ENCODE data around the gene PPIE.
"Not testable (repeated sequence)": the region's sequence is repeated elsewhere in the genome, so short reads cannot be mapped to it uniquely, and the experiment has no call there.

The PPIE gene

GRCh38 chr1:39782103-39782502 lies 43.4 kb downstream of the PPIE start:
- no peak for TF ChIP-seq CTCF (IDR thresholded peaks at IDR 0.05; ENCODE audit: low read depth, low read length)
- H3K4me3 ChIP-seq (replicated peaks in 1 of 2; ENCODE audit: low read depth in 2 of 2, low read length in 2 of 2): no peak overlapping the region
- DNase-seq (ENCODE audit: low read depth in 2 of 2): no peak

GRCh38 chr1:39782685-39783084 lies 44.0 kb downstream of the PPIE start:
- H3K4me3 ChIP-seq (replicated peaks in 1 of 2; ENCODE audit: low read depth in 2 of 2, low read length in 2 of 2); DNase-seq (ENCODE audit: low read depth in 2 of 2): not testable (repeated sequence)

GRCh38 chr1:39786303-39787107 lies 47.8 kb downstream of the PPIE start:
- not testable (repeated sequence) for H3K4me3 ChIP-seq (replicated peaks in 1 of 2; ENCODE audit: low read depth in 2 of 2, low read length in 2 of 2); DNase-seq (ENCODE audit: low read depth in 2 of 2)

- H3K4me3 ChIP-seq (replicated peaks in 1 of 2; ENCODE audit: low read depth in 2 of 2, low read length in 2 of 2); DNase-seq (ENCODE audit: low read depth in 2 of 2): not testable (repeated sequence)
Measured at GRCh38 chr1:39787108-39787375, 48.4 kb downstream of the PPIE start.

- H3K4me3 ChIP-seq (replicated peaks in 1 of 2; ENCODE audit: low read depth in 2 of 2, low read length in 2 of 2): no peak overlapping the region
- no peak for DNase-seq (ENCODE audit: low read depth in 2 of 2)
- TF ChIP-seq CTCF (IDR thresholded peaks at IDR 0.05; ENCODE audit: low read depth, low read length): no peak
Measured at GRCh38 chr1:39787468-39787867, 48.8 kb downstream of the PPIE start.

GRCh38 chr1:39787964-39788363 lies 49.3 kb downstream of the PPIE start:
- not testable (repeated sequence) for H3K4me3 ChIP-seq (replicated peaks in 1 of 2; ENCODE audit: low read depth in 2 of 2, low read length in 2 of 2); DNase-seq (ENCODE audit: low read depth in 2 of 2)

GRCh38 chr1:39788426-39788757 lies 49.7 kb downstream of the PPIE start:
- peak overlapping the region in 1 of 2 donors; percentile 24 for H3K4me3 ChIP-seq (replicated peaks in 1 of 2; ENCODE audit: low read depth in 2 of 2, low read length in 2 of 2)
- no peak for TF ChIP-seq CTCF (IDR thresholded peaks at IDR 0.05; ENCODE audit: low read depth, low read length)
- no peak for DNase-seq (ENCODE audit: low read depth in 2 of 2)

GRCh38 chr1:39788758-39789570 lies 50.3 kb downstream of the PPIE start, which contains the start of gene BMP8B:
Gene BMP8B, minus strand, starts transcription at chr1:39788865. Its CDS starts 380 bp downstream, at chr1:39788485.
- peak in 1 of 2 donors; percentile 8 for DNase-seq (ENCODE audit: low read depth in 2 of 2)
- H3K4me3 ChIP-seq (replicated peaks in 1 of 2; ENCODE audit: low read depth in 2 of 2, low read length in 2 of 2): peak within 1 kb of the TSS in 1 of 2 donors; percentile 24
- no peak for TF ChIP-seq CTCF (IDR thresholded peaks at IDR 0.05; ENCODE audit: low read depth, low read length)

Measured in cardiac fibroblast (primary cell).